ENCODE data around the gene SKA3. TPM values are rescaled to one million over a fixed set of nuclear protein-coding genes. Genes with fewer than 3 reads are reported as not detected.
A peak's percentile ranks its signal among the peaks of the same experiment; 100 is the strongest.

Gene SKA3
- total RNA-seq, 2 donors from 2014 or later: under 0.01 TPM; not detected in 1

DNA sequence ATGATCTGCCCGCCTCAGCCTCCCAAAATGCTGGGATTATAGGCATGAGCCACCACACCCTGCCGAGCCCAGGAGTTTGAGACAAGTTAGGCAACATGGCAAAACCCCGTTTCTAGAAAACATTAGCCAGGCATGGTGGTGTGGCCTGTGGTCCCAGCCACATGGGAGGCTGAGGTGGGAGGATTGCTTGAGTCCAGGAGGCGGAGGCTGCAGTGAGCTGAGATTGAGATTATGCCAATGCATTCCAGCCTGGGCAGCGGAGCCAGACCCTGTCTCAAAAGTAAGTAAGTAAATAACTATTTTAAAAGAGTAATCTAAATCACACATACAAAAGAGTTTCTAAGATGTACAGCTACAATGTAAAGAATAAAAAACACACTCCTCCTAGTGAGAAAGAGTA, 41.9 kb downstream of the SKA3 start:
- 57 to 63% methylated on average over 5 of the region's 5 CpGs for WGBS, 2 donors
- TF ChIP-seq, protein P1, sequence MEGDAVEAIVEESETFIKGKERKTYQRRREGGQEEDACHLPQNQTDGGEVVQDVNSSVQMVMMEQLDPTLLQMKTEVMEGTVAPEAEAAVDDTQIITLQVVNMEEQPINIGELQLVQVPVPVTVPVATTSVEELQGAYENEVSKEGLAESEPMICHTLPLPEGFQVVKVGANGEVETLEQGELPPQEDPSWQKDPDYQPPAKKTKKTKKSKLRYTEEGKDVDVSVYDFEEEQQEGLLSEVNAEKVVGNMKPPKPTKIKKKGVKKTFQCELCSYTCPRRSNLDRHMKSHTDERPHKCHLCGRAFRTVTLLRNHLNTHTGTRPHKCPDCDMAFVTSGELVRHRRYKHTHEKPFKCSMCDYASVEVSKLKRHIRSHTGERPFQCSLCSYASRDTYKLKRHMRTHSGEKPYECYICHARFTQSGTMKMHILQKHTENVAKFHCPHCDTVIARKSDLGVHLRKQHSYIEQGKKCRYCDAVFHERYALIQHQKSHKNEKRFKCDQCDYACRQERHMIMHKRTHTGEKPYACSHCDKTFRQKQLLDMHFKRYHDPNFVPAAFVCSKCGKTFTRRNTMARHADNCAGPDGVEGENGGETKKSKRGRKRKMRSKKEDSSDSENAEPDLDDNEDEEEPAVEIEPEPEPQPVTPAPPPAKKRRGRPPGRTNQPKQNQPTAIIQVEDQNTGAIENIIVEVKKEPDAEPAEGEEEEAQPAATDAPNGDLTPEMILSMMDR (IDR thresholded peaks at IDR 0.05): no peak
- no peak for TF ChIP-seq POLR2A (IDR thresholded peaks at IDR 0.05)
- H3K36me3 ChIP-seq (replicated peaks in 1 of 2; ENCODE audit: insufficient read depth in 1 of 2, low read depth in 2 of 2): no peaks in the 10 kb centered on the region
- DNase-seq (no peak), ATAC-seq (no peak)
- intact Hi-C loops (cut with DNase I): no loop called here
- no peak overlapping the region for H3K4me3 ChIP-seq
- no peaks in the 10 kb centered on the region for H3K9me3 ChIP-seq
- H3K27me3 ChIP-seq: no peaks in the 10 kb centered on the region
- peaks cover 9% of the 10 kb centered on the region for H3K4me1 ChIP-seq
- no peak overlapping the region for H3K27ac ChIP-seq

DNA sequence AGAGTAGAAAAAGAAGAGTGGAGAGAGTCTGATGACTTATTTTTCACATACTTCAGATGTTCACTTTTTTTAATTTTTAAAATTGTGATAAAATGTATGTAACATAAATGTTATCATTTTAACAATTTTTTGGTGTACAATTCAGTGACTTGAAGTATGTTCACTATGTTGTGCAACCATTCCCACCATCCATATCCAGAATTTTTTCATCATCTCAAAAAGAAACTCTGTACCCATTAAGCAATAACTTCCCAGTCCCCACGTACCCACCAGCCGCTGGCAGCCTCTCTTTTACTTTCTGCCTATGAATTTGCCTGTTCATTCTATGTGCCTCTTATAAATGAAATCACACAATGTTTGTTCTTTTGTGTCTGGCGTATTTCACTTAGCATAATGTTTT, 43.3 kb downstream of the SKA3 start:
- WGBS, 2 donors: 47 to 53% methylated on average over 3 of the region's 3 CpGs
- Histone ChIP-seq H3K9me3 (no peaks in the 10 kb centered on the region), H3K36me3 (replicated peaks in 1 of 2; ENCODE audit: insufficient read depth in 1 of 2, low read depth in 2 of 2) (no peaks in the 10 kb centered on the region), H3K27ac (no peak overlapping the region), H3K4me3 (no peak overlapping the region), H3K4me1 (no peaks in the 10 kb centered on the region), H3K27me3 (no peaks in the 10 kb centered on the region)
- ATAC-seq (no peak), DNase-seq (no peak)
- intact Hi-C loops (cut with DNase I): no loop called here
- no peak for TF ChIP-seq POLR2A (IDR thresholded peaks at IDR 0.05)
- TF ChIP-seq, protein P1 (IDR thresholded peaks at IDR 0.05): no peak

DNA sequence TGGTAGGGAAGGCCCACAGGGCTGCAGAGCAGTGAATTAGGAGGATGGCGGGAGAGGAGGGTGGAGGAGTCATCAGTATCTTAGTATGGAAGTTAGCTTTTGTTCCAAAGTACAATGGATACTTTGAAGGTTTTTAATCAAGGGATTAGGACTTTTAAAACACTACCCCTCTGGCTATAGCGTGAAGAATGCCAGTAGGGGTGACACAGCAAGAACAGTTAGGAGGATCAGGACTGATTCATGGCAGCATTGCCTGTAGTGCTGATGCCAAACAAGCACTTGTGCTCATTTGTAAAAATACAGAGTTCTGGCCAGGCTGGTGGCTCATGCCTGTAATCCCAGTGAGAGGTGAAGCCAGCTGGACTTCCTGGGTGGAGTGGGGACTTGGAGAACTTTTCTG, 46.2 kb downstream of the SKA3 start:
- ATAC-seq: no peak
- no peak for DNase-seq
- H3K4me3 ChIP-seq: no peak overlapping the region
- intact Hi-C loops (cut with DNase I): no loop called here
- no peaks in the 10 kb centered on the region for H3K27me3 ChIP-seq
- H3K27ac ChIP-seq: no peak overlapping the region
- H3K4me1 ChIP-seq: no peaks in the 10 kb centered on the region
- no peaks in the 10 kb centered on the region for H3K36me3 ChIP-seq (replicated peaks in 1 of 2; ENCODE audit: insufficient read depth in 1 of 2, low read depth in 2 of 2)
- TF ChIP-seq, protein P1 (IDR thresholded peaks at IDR 0.05): no peak
- TF ChIP-seq POLR2A (IDR thresholded peaks at IDR 0.05): no peak
- H3K9me3 ChIP-seq: no peaks in the 10 kb centered on the region
- 88 to 89% methylated on average over 2 of the region's 2 CpGs for WGBS, 2 donors

DNA sequence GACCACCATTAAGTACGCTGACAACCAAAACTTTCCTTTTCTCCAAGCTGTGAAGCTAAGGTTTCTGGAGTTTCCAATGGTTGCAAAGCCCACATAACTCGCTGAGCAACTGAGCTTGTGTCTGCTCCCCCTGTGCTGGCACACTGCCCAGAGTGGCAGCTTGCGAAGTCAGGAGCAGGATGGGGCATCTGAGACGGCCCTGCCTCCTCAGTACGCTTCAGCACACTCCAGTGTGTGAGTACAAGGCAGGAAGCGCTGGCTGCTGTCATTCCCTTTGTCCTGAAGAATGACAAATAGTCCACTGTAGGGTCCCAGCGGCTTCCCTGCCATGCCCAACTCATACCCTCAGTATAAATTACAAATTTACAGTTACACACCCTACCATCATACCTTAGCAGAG, 51.5 kb downstream of the SKA3 start:
- Histone ChIP-seq H3K27me3 (no peaks in the 10 kb centered on the region), H3K36me3 (replicated peaks in 1 of 2; ENCODE audit: insufficient read depth in 1 of 2, low read depth in 2 of 2) (no peaks in the 10 kb centered on the region), H3K9me3 (no peaks in the 10 kb centered on the region), H3K4me1 (no peaks in the 10 kb centered on the region), H3K27ac (no peak overlapping the region), H3K4me3 (no peak overlapping the region)
- TF ChIP-seq, protein P1 (IDR thresholded peaks at IDR 0.05): no peak
- no peak for TF ChIP-seq POLR2A (IDR thresholded peaks at IDR 0.05)
- ATAC-seq (no peak), DNase-seq (peak in 3 of 4 donors; percentile 5 to 46 (median 34))
- intact Hi-C loops (cut with DNase I): no loop called here
- WGBS, 2 donors: 27 to 33% methylated on average over 7 of the region's 7 CpGs

DNA sequence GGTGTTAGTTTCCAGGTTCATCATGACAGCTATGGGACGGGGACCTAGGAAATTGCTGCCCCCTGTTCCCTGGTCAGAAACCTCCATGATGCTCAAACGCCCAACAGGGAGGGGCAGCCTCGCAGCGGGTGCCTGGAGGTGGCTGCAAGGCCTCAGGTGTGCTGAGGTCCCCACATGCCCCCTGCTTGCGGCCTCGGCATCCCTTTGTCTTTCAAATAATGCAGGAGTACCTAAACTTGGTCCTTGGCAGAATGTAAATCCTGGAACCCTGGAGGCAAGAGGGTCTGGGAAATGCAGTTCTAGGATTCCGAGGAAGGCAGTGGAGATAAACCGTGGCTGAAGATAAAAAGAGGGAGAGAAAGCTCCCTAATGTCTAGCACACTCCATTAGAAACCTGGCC, 52.4 kb downstream of the SKA3 start:
- Histone ChIP-seq H3K4me1 (no peaks in the 10 kb centered on the region), H3K9me3 (no peaks in the 10 kb centered on the region), H3K27me3 (no peaks in the 10 kb centered on the region), H3K27ac (no peak overlapping the region), H3K4me3 (no peak overlapping the region), H3K36me3 (replicated peaks in 1 of 2; ENCODE audit: insufficient read depth in 1 of 2, low read depth in 2 of 2) (no peaks in the 10 kb centered on the region)
- ATAC-seq (no peak), DNase-seq (no peak)
- no peak for TF ChIP-seq POLR2A (IDR thresholded peaks at IDR 0.05)
- TF ChIP-seq, protein P1 (IDR thresholded peaks at IDR 0.05): no peak
- 66 to 73% methylated on average over 8 of the region's 8 CpGs for WGBS, 2 donors
- intact Hi-C loops (cut with DNase I): no loop called here
